SK-N-MC (cell line): ENCODE results near the gene GGT6.

Experiments used
- EZH2 ChIP-seq: fragments of 200-600 bp; sonication (generic); IDR thresholded peaks from one replicate; pipeline ENCODE4 v1.6.1; 2017; ENCODE audit warnings: antibody characterized with exemption
- FOXP2 ChIP-seq: optimal IDR thresholded peaks from 2 replicates; pipeline ENCODE3; 2011; ENCODE audit warnings: mild to moderate bottlenecking, moderate library complexity; ENCODE audit not compliant: insufficient read depth; ENCODE audit errors: extremely low read length, control extremely low read depth
- POLR2AphosphoS5 ChIP-seq: IDR thresholded peaks from 2 replicates; pipeline ENCODE4 v1.6.1; 2012; ENCODE audit warnings: mild to moderate bottlenecking, low read depth, low read length, borderline replicate concordance

DNA sequence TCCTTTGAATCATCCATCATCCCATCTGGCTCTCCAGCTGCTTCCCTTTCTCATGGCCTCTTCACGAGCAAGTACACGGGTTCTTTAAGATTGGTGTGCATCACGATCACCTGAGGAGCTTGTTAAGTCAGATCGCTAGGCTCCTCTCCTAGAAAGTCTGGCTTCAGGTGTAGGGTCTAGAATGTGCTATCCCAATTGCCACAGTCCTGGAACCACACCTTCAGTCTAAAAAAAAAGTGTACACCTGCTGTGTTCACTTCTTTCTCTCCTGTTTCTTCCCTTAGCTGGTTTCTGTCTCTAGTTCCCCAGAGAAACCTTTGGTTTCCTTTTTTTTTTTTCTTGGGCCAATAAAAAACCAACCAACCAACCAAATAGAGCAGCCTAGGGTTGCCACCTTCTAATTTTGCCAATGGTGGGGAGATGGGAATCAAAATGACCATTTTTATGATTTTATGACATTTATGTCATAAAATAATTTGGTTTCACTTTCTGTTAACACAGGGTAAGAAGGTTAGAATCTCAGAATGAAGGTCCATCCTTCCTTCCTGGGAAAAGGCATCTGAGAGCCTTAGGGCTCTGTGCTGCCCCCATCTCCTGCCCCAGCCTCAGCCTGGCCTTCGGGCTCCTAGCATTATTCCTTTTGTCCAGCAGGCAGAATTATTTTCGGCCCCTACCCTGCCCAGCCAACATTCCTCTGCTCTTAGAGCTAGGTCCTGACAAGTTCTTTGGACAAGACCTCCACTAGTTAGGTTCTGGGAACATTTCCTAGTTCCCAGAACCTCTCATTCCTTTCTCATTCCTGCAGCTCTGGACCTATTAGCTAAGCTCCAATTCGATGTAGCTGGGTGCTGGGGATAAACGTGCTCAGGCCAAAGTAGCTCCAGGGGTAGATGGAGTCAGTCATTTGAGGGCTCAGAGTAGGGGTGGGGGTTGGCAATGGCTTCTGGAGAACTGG is 1.9 kb upstream of the GGT6 start:
- TF ChIP-seq EZH2 (no peak), POLR2AphosphoS5 (no peak), FOXP2 (no peak)
